CD4-positive, CD25-positive, alpha-beta regulatory T cell (primary cell): ENCODE results near the gene USP12. TPM values are rescaled to one million over a fixed set of nuclear protein-coding genes. Genes with fewer than 3 reads are reported as not detected.
A peak's percentile ranks its signal among the peaks of the same experiment; 100 is the strongest.
"Not testable (repeated sequence)": the region's sequence is repeated elsewhere in the genome, so short reads cannot be mapped to it uniquely, and the experiment has no call there.

Experiments used
- ATAC-seq, 2 donors: fragments of 150-1000 bp; cut with Tn5 transposase; one replicate each; pipeline ENCODE4 v1.10.0; 2021; ENCODE audit warnings: low read depth in 2 of 2, moderate number of reproducible peaks in 2 of 2, moderate library complexity in 1 of 2
- DNase-seq, 3 donors: peaks; one replicate each; pipeline versions ENCODE4 v3.0.0 to v3.0.0-alpha.2; 2012 to 2022; ENCODE audit warnings: mixed read lengths in 1 of 3
- H3K27ac ChIP-seq: one replicate; pipeline ENCODE4 v1.7.0; 2013; ENCODE audit warnings: mild to moderate bottlenecking, low read length; ENCODE audit not compliant: insufficient read depth, poor library complexity, severe bottlenecking
- H3K27me3 ChIP-seq: one replicate; pipeline ENCODE4 v1.7.0; 2013; ENCODE audit warnings: low read length; ENCODE audit not compliant: control insufficient read depth, insufficient read depth
- H3K36me3 ChIP-seq: one replicate; pipeline ENCODE4 v1.7.0; 2013; ENCODE audit warnings: mild to moderate bottlenecking, low read length, moderate library complexity; ENCODE audit not compliant: control insufficient read depth, insufficient read depth
- H3K4me1 ChIP-seq: 2 replicates; pipeline ENCODE4 v1.7.0; 2013; ENCODE audit warnings: mild to moderate bottlenecking, low read length; ENCODE audit not compliant: insufficient read depth, control insufficient read depth, poor library complexity, severe bottlenecking
- H3K4me3 ChIP-seq: one replicate; pipeline ENCODE4 v1.7.0; 2013; ENCODE audit warnings: low read depth, mild to moderate bottlenecking, low read length, moderate library complexity
- H3K9me3 ChIP-seq, 2 experiments: 1 replicate in 1 of 2; 2 replicates in 1 of 2; pipeline ENCODE4 v1.7.0; 2013; ENCODE audit warnings: low read length in 2 of 2, mild to moderate bottlenecking in 1 of 2, moderate library complexity in 1 of 2; ENCODE audit not compliant: control insufficient read depth in 2 of 2
- H3K27ac Mint-ChIP-seq, 3 donors: one replicate each; pipeline ENCODE4 v1.8.0; 2020 to 2022; ENCODE audit warnings: mild to moderate bottlenecking in 3 of 3, mixed read lengths in 3 of 3, moderate library complexity in 2 of 3
- H3K27me3 Mint-ChIP-seq: one replicate; pipeline ENCODE4 v1.8.0; 2022; ENCODE audit warnings: mild to moderate bottlenecking, mixed read lengths
- H3K36me3 Mint-ChIP-seq: one replicate; pipeline ENCODE4 v1.8.0; 2020; ENCODE audit warnings: mixed read lengths
- H3K4me1 Mint-ChIP-seq, 4 donors: one replicate each; pipeline ENCODE4 v1.8.0; 2020 to 2022; ENCODE audit warnings: mixed read lengths in 4 of 4, mild to moderate bottlenecking in 1 of 4
- H3K4me3 Mint-ChIP-seq, 4 donors: one replicate each; pipeline ENCODE4 v1.8.0; 2020 to 2022; ENCODE audit warnings: mild to moderate bottlenecking in 4 of 4, mixed read lengths in 4 of 4, moderate library complexity in 3 of 4
- H3K9me3 Mint-ChIP-seq, 7 donors: one replicate each; pipeline ENCODE4 v1.8.0; 2020 to 2022; ENCODE audit warnings: mixed read lengths in 7 of 7, mild to moderate bottlenecking in 3 of 7, moderate library complexity in 2 of 7
- polyA plus RNA-seq, 4 donors: library from polyadenylated mRNA; unstranded; fragments of 300-500 nt; fragmentation: Illumina TruSeq; gene quantifications; one replicate each; pipeline ENCODE4 v1.2.3, GENCODE V29; 2021
- total RNA-seq: library from RNA; stranded (reverse); gene quantifications from one replicate; pipeline ENCODE4 v1.2.3, GENCODE V29; 2022

Gene USP12
- total and polyA plus RNA-seq, 5 donors from 2014 or later = 13.5 to 67.6 (median 16.9) TPM

GRCh38 chr13:27125357-27126282 lies 46.0 kb downstream of the USP12 start:
- DNase-seq (no peak), ATAC-seq (peak in 1 of 2 donors; percentile 18)
- Histone ChIP-seq H3K9me3 (peaks cover 0 to 4% of the 10 kb centered on the region in 2 experiments), H3K36me3 (peaks cover 5% of the 10 kb centered on the region), H3K4me3 (no peak overlapping the region), H3K27me3 (no peaks in the 10 kb centered on the region), H3K4me1 (peaks cover 40% of the 10 kb centered on the region), H3K27ac (no peak overlapping the region)
- no peaks in the 10 kb centered on the region for H3K27me3 Mint-ChIP-seq
- H3K36me3 Mint-ChIP-seq = peaks cover 19% of the 10 kb centered on the region
- H3K27ac Mint-ChIP-seq = peak overlapping the region in 1 of 3 donors; percentile 61
- peaks cover 41 to 76% (median 61%) of the 10 kb centered on the region in 4 donors for H3K4me1 Mint-ChIP-seq
- peak overlapping the region in 2 of 4 donors; percentile 39 to 41 for H3K4me3 Mint-ChIP-seq
- peaks cover 0 to 9% (median 4%) of the 10 kb centered on the region in 7 donors for H3K9me3 Mint-ChIP-seq

GRCh38 chr13:27124571-27124970 lies 47.0 kb downstream of the USP12 start:
- Mint-ChIP-seq H3K36me3 (peaks cover 15% of the 10 kb centered on the region), H3K27ac (peak overlapping the region in 1 of 3 donors; percentile 50), H3K4me3 (no peak overlapping the region), H3K27me3 (no peaks in the 10 kb centered on the region), H3K9me3 (peaks cover 0 to 8% (median 2%) of the 10 kb centered on the region in 7 donors), H3K4me1 (peaks cover 41 to 77% (median 61%) of the 10 kb centered on the region in 4 donors)
- Histone ChIP-seq H3K36me3 (peaks cover 5% of the 10 kb centered on the region), H3K9me3 (peaks cover 0 to 4% of the 10 kb centered on the region in 2 experiments), H3K4me1 (peaks cover 37% of the 10 kb centered on the region), H3K4me3 (no peak overlapping the region), H3K27me3 (no peaks in the 10 kb centered on the region), H3K27ac (no peak overlapping the region)
- ATAC-seq = no peak
- DNase-seq = no peak

- peaks cover 33% of the 10 kb centered on the region for H3K4me1 ChIP-seq
- not testable (repeated sequence) for H3K27ac ChIP-seq, ATAC-seq, H3K4me3 ChIP-seq, H3K9me3 ChIP-seq, DNase-seq, H3K27me3 Mint-ChIP-seq, H3K4me3 Mint-ChIP-seq, H3K27me3 ChIP-seq, H3K9me3 Mint-ChIP-seq, H3K36me3 ChIP-seq
- peak overlapping the region in 1 of 3 donors; percentile 15 for H3K27ac Mint-ChIP-seq
- peaks cover 38 to 78% (median 62%) of the 10 kb centered on the region in 4 donors for H3K4me1 Mint-ChIP-seq
- H3K36me3 Mint-ChIP-seq = peaks cover 15% of the 10 kb centered on the region
Measured at GRCh38 chr13:27123445-27123844, 48.2 kb downstream of the USP12 start.

- H3K4me3 Mint-ChIP-seq = no peak overlapping the region
- Histone ChIP-seq H3K4me1 (peaks cover 23% of the 10 kb centered on the region), H3K9me3 (peaks cover 0 to 4% of the 10 kb centered on the region in 2 experiments), H3K27ac (no peak overlapping the region), H3K27me3 (no peaks in the 10 kb centered on the region), H3K36me3 (peaks cover 5% of the 10 kb centered on the region), H3K4me3 (no peak overlapping the region)
- no peaks in the 10 kb centered on the region for H3K27me3 Mint-ChIP-seq
- peaks cover 0 to 8% (median 2%) of the 10 kb centered on the region in 7 donors for H3K9me3 Mint-ChIP-seq
- peaks cover 15% of the 10 kb centered on the region for H3K36me3 Mint-ChIP-seq
- H3K27ac Mint-ChIP-seq = peak overlapping the region in 1 of 3 donors; percentile 26
- no peak for ATAC-seq
- no peak for DNase-seq
- H3K4me1 Mint-ChIP-seq = peaks cover 40 to 75% (median 59%) of the 10 kb centered on the region in 4 donors
Measured at GRCh38 chr13:27122036-27122435, 49.6 kb downstream of the USP12 start.

- DNase-seq (no peak), ATAC-seq (no peak)
- Mint-ChIP-seq H3K27ac (no peak overlapping the region), H3K4me3 (no peak overlapping the region), H3K36me3 (peaks cover 16% of the 10 kb centered on the region), H3K27me3 (no peaks in the 10 kb centered on the region), H3K9me3 (peaks cover 0 to 8% (median 2%) of the 10 kb centered on the region in 7 donors), H3K4me1 (peaks cover 41 to 69% (median 52%) of the 10 kb centered on the region in 4 donors)
- no peak overlapping the region for H3K4me3 ChIP-seq
- H3K4me1 ChIP-seq = peaks cover 11% of the 10 kb centered on the region
- H3K27me3 ChIP-seq = no peaks in the 10 kb centered on the region
- H3K27ac ChIP-seq = no peak overlapping the region
- peaks cover 0 to 4% of the 10 kb centered on the region in 2 experiments for H3K9me3 ChIP-seq
- H3K36me3 ChIP-seq = peaks cover 5% of the 10 kb centered on the region
Measured at GRCh38 chr13:27120811-27121210, 50.8 kb downstream of the USP12 start.

GRCh38 chr13:27120011-27120410 lies 51.6 kb downstream of the USP12 start:
- peak overlapping the region in 1 of 3 donors; percentile 0 for H3K27ac Mint-ChIP-seq
- Histone ChIP-seq H3K4me1 (peaks cover 4% of the 10 kb centered on the region), H3K4me3 (no peak overlapping the region), H3K9me3 (peaks cover 0 to 4% of the 10 kb centered on the region in 2 experiments), H3K36me3 (peaks cover 8% of the 10 kb centered on the region), H3K27me3 (no peaks in the 10 kb centered on the region), H3K27ac (no peak overlapping the region)
- no peak overlapping the region for H3K4me3 Mint-ChIP-seq
- H3K9me3 Mint-ChIP-seq = peaks cover 0 to 8% (median 2%) of the 10 kb centered on the region in 7 donors
- DNase-seq = no peak
- peaks cover 49 to 77% (median 51%) of the 10 kb centered on the region in 4 donors for H3K4me1 Mint-ChIP-seq
- H3K36me3 Mint-ChIP-seq = peaks cover 24% of the 10 kb centered on the region
- ATAC-seq = no peak
- no peaks in the 10 kb centered on the region for H3K27me3 Mint-ChIP-seq

- peaks cover 0 to 7% (median under 1%) of the 10 kb centered on the region in 7 donors for H3K9me3 Mint-ChIP-seq
- H3K27me3 Mint-ChIP-seq = no peaks in the 10 kb centered on the region
- ATAC-seq (no peak), DNase-seq (no peak)
- H3K36me3 ChIP-seq = peaks cover 7% of the 10 kb centered on the region
- no peak overlapping the region for H3K27ac ChIP-seq
- H3K4me1 Mint-ChIP-seq = peaks cover 42 to 78% (median 54%) of the 10 kb centered on the region in 4 donors
- H3K4me3 Mint-ChIP-seq = peak overlapping the region in 1 of 4 donors; percentile 22
- H3K27me3 ChIP-seq = no peaks in the 10 kb centered on the region
- no peak overlapping the region for H3K27ac Mint-ChIP-seq
- H3K36me3 Mint-ChIP-seq = peaks cover 21% of the 10 kb centered on the region
- peaks cover 4% of the 10 kb centered on the region for H3K4me1 ChIP-seq
- H3K4me3 ChIP-seq = no peak overlapping the region
- no peaks in the 10 kb centered on the region for H3K9me3 ChIP-seq
Measured at GRCh38 chr13:27118428-27119054, 53.1 kb downstream of the USP12 start.
